Hepatocyte (in vitro differentiated cells): Measurements from ENCODE around the gene CLDN2. TPM values are rescaled to one million over a fixed set of nuclear protein-coding genes. Genes with fewer than 3 reads are reported as not detected.

ENCODE experiments used
- DNase-seq: peaks from one replicate; pipeline ENCODE4 v3.0.0-alpha.2; 2016; ENCODE audit warnings: low spot score
- H2AFZ ChIP-seq: fragments of 200-600 bp; sonication (generic); 2 replicates; pipeline ENCODE4 v1.6.0; 2016; ENCODE audit warnings: antibody characterized with exemption, mild to moderate bottlenecking
- H3K27ac ChIP-seq: fragments of 200-600 bp; sonication (generic); 2 replicates; pipeline ENCODE4 v1.5.1; 2016; ENCODE audit warnings: mild to moderate bottlenecking
- H3K27me3 ChIP-seq: fragments of 200-600 bp; sonication (generic); 2 replicates; pipeline ENCODE4 v1.6.1; 2016
- H3K36me3 ChIP-seq: fragments of 200-600 bp; sonication (generic); replicated peaks from 2 replicates; pipeline ENCODE4 v1.5.1; 2016; ENCODE audit warnings: low read depth; ENCODE audit not compliant: insufficient read depth
- H3K4me1 ChIP-seq: fragments of 200-600 bp; sonication (generic); 2 replicates; pipeline ENCODE4 v1.5.1; 2016; ENCODE audit warnings: mild to moderate bottlenecking, moderate library complexity; ENCODE audit not compliant: insufficient read depth
- H3K4me2 ChIP-seq: fragments of 200-600 bp; sonication (generic); 2 replicates; pipeline ENCODE4 v1.6.0; 2016
- H3K4me3 ChIP-seq: fragments of 200-600 bp; sonication (generic); 2 replicates; pipeline ENCODE4 v1.5.1; 2016; ENCODE audit warnings: mild to moderate bottlenecking
- H3K79me2 ChIP-seq: fragments of 200-600 bp; sonication (generic); 2 replicates; pipeline ENCODE4 v1.6.0; 2017; ENCODE audit warnings: mild to moderate bottlenecking
- H3K9me2 ChIP-seq: fragments of 200-600 bp; sonication (generic); replicated peaks from 2 replicates; pipeline ENCODE4 v1.6.0; 2017; ENCODE audit warnings: mild to moderate bottlenecking; ENCODE audit not compliant: insufficient read depth
- H3K9me3 ChIP-seq: fragments of 200-600 bp; sonication (generic); 2 replicates; pipeline ENCODE4 v1.5.1; 2016; ENCODE audit warnings: low read depth, mild to moderate bottlenecking
- H4K20me1 ChIP-seq: fragments of 200-600 bp; sonication (generic); 2 replicates; pipeline ENCODE4 v1.6.0; 2016; ENCODE audit warnings: mild to moderate bottlenecking; ENCODE audit not compliant: insufficient read depth, poor library complexity, severe bottlenecking
- CTCF ChIP-seq: fragments of 200-600 bp; sonication (generic); IDR thresholded peaks from 2 replicates; pipeline ENCODE4 v1.5.1; 2016; ENCODE audit warnings: antibody characterized with exemption, mild to moderate bottlenecking; ENCODE audit not compliant: poor library complexity
- EZH2 ChIP-seq: fragments of 200-600 bp; sonication (generic); IDR thresholded peaks from 2 replicates; pipeline ENCODE4 v1.6.1; 2016; ENCODE audit warnings: antibody characterized with exemption, mild to moderate bottlenecking, borderline replicate concordance
- EZH2phosphoT487 ChIP-seq: fragments of 200-600 bp; sonication (generic); IDR thresholded peaks from one replicate; pipeline ENCODE4 v1.6.1; 2018; ENCODE audit warnings: antibody characterized with exemption, mild to moderate bottlenecking, low read depth, moderate library complexity; ENCODE audit not compliant: unreplicated experiment, severe bottlenecking
- WGBS: methylation state at CpG from one replicate; pipeline ENCODE4 v1.1.6; 2016; ENCODE audit warnings: low lambda C conversion rate; ENCODE audit errors: missing lambda C conversion rate; 5-methylcytosine and 5-hydroxymethylcytosine counted together
- polyA plus RNA-seq: library from polyadenylated mRNA; unstranded; fragments of >200 nt; fragmentation: Nextera tagmentation; extraction: Ambion mirVana; gene quantifications from 2 replicates; pipeline ENCODE4 v1.2.1, GENCODE V29; 2016
- total RNA-seq: library from RNA; depleted of rRNA; stranded (reverse); fragments of >200 nt; gene quantifications from 2 replicates; pipeline ENCODE4 v1.2.3, GENCODE V29; 2014

Gene CLDN2
- total and polyA plus RNA-seq, 2 experiments from 2014 or later, result 4.9 to 5.2 TPM

- Histone ChIP-seq H3K4me1 (no peaks in the 10 kb centered on the region), H4K20me1 (no peaks in the 10 kb centered on the region), H3K9me2 (no peaks in the 10 kb centered on the region), H3K9me3 (no peaks in the 10 kb centered on the region), H3K36me3 (no peaks in the 10 kb centered on the region), H3K4me3 (no peak overlapping the region), H3K27me3 (no peaks in the 10 kb centered on the region), H3K4me2 (no peak overlapping the region), H2AFZ (no peak overlapping the region), H3K27ac (peak overlapping the region; percentile 43), H3K79me2 (no peaks in the 10 kb centered on the region)
- no peak for DNase-seq
- WGBS, result 51% methylated on average over 5 of the region's 5 CpGs
- TF ChIP-seq EZH2phosphoT487 (no peak), CTCF (no peak), EZH2 (no peak)
Measured at GRCh38 chrX:106927700-106928099, 7.5 kb downstream of the CLDN2 start.

- no peaks in the 10 kb centered on the region for H3K79me2 ChIP-seq
- no peak overlapping the region for H3K4me3 ChIP-seq
- H3K9me2 ChIP-seq, result no peaks in the 10 kb centered on the region
- 74% methylated on average over 4 of the region's 4 CpGs for WGBS
- H3K4me1 ChIP-seq, result peaks cover 5% of the 10 kb centered on the region
- H3K27me3 ChIP-seq, result no peaks in the 10 kb centered on the region
- no peak overlapping the region for H3K4me2 ChIP-seq
- H3K9me3 ChIP-seq, result no peaks in the 10 kb centered on the region
- no peaks in the 10 kb centered on the region for H4K20me1 ChIP-seq
- H3K36me3 ChIP-seq, result no peaks in the 10 kb centered on the region
- no peak for DNase-seq
- peak overlapping the region; percentile 43 for H3K27ac ChIP-seq
- H2AFZ ChIP-seq, result no peak overlapping the region
- TF ChIP-seq EZH2 (no peak), EZH2phosphoT487 (no peak), CTCF (no peak)
Measured at GRCh38 chrX:106928227-106928626, 8.0 kb downstream of the CLDN2 start.

- Histone ChIP-seq H3K4me3 (no peak overlapping the region), H3K36me3 (no peaks in the 10 kb centered on the region), H3K4me1 (peaks cover 5% of the 10 kb centered on the region), H3K9me3 (no peaks in the 10 kb centered on the region), H3K4me2 (no peak overlapping the region), H4K20me1 (no peaks in the 10 kb centered on the region), H3K27ac (peak overlapping the region; percentile 83), H3K9me2 (no peaks in the 10 kb centered on the region), H2AFZ (no peak overlapping the region), H3K79me2 (no peaks in the 10 kb centered on the region), H3K27me3 (no peaks in the 10 kb centered on the region)
- 47% methylated on average over 3 of the region's 3 CpGs for WGBS
- no peak for DNase-seq
- TF ChIP-seq CTCF, result no peak
- no peak for TF ChIP-seq EZH2phosphoT487
- TF ChIP-seq EZH2, result no peak
Measured at GRCh38 chrX:106931831-106932491, 11.8 kb downstream of the CLDN2 start.
